ENCODE data around the gene ASAP2.
"Not testable (repeated sequence)": the region's sequence is repeated elsewhere in the genome, so short reads cannot be mapped to it uniquely, and the experiment has no call there.

Gene ASAP2

DNA sequence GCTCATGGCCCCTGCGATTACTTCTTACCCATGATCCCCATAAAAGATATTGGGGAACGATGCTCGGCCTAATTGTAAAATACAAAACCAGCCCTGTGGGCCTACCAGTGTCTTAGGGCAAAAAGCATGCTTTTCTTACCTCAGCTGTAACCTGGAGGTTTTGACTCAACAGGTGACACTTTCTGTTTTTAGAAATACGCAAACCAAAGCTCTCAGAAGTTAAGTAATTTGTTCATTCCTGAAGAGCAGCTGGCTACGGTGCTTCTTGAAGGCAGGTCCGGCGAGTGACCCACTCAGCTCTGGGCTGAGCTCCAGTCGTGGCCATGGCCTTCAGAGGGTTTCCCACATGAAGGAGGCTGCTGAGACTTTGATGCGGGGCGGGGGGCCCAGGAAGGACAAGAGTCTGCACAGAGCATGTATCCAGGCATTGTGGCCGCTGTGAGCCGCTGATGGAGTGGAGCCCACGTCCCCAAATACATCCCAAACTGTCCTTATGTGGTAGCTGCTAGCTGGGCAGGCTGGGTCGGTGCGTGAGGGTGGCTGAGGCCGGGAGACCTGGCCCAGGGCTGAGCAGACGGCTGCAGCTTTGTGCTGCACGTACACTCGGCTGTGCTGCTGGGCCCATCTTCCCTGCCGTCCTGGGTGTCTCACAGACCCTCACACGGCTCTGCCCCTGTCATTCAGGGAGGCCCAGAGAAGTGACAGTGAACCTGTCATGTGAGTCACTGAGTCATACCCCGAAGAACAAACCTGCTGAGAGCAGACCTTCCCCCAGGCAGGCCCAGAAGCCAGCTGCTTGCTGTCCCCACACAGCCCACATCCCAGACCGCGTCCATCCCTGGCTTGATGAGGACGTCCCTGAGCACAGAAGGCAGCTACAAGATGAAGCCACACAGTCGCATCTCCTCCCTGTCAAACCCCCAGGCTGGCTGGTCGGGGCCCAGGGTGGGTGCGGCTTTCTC is 182.6 kb downstream of the ASAP2 start:
- DNase-seq: no peak

DNA sequence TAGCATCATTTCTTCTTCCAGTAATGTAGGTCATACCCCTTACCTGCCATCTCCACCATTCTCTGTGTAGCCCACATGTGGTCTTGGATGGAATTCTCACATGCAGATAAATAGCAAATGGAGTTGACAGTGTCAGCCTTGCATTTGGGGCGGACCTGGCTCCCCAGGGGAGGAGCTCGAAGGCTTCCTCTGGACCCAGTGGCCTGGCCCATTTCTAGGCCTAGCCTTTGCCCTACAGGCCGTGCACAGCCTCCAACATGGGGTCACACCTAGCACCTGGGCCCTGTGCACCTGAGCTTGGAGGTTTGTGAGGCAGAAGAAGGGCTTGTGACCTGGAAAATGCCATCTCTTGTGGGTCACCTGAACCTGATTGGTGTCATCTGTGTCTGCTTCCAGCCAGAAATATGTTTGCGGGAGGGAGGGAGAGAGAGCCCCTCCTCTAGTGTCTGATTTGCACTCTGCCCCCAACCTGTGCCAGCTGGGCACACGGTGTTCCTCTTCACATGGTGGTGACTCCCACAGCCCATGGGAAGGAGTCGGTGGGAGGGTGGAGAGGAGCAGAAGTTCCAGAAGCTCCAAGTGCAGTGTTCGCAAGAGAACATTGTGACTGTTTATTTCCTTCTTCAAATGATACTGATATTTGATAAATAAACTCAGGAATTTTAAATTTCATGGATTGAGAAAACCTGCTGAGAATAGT is 183.7 kb downstream of the ASAP2 start:
- DNase-seq: no peak

- DNase-seq: no peak
Measured at GRCh38 chr2:9390991-9391390, 184.4 kb downstream of the ASAP2 start.

DNA sequence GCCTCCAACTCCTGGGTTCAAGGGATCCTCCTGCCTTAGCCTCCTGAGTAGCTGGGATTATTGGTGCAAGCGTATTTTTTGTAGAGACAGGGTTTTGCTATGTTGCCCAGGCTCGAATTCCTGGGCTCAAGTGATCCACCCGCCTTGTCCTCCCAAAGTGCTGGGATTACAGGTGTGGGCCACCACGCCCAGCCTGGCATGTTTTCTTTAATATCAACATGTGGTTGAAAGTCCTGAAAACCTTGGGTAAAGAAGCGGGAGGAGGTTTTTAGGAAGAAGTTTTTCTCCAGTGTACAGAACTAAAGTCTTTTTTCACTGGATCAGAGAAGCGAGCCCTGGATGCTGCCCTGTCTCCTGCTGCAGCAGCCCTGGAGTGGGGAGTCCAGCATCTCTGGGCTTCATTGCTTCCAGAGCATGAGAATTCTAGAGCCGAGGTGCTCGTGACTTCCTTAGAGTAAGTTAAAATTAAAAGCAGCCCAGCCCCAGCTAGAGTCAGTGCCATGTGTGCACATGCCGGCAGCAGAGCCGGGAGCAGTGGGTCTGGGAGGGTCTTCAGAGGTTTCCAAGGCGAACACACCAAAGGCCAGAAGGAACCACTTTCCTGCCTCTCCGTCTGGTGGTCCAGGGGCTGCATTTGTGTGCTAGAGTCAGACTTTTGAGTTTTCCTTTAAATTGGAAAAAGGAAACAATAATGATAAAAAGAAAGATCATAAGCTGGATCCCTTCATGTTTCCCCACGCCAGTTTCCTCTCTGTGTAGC is 185.5 kb downstream of the ASAP2 start:
- no peak for DNase-seq

GRCh38 chr2:9392898-9393765 is 186.5 kb downstream of the ASAP2 start:
- DNase-seq: no peak

DNA sequence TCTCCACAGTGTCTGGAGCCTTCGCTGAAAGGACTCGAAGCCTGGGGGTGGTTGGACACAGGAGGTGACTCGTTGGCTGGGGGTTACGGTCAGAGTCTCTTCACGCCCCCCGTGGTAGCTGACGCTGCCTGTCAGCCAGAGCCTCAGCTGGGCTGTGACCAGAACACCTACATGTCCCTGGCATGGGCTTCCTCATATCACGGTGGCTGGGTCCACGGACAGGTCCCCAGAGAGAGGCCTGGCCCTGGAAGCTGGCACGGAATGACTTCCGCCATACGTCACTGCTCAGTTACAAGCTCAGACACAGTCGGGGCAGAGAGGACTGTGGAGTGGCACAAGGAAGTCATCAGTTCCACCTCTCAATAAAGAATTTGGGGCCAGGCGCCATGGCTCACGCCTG is 188.2 kb downstream of the ASAP2 start:
- DNase-seq: no peak

DNA sequence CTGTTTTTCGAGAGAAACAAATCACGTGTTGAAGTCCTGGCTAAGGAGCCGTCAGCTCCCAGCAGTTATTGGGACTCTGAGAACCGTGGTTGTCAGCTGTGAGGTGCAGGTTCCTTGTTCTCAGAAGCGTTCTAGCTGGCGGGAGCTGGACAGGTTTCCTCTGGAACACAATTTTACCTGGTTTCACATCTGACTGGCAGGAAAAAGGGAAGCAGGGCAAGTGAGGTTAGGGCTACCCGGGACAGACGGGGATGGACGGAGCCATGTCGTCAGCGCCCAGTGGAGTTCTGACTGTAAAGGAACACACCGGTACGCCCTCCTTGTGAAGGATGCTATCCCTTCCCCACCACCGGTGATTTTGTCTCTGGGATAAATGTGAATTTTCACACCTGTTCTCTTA is 190.6 kb downstream of the ASAP2 start:
- DNase-seq: no peak

GRCh38 chr2:9398251-9398650 is 191.6 kb downstream of the ASAP2 start:
- not testable (repeated sequence) for DNase-seq

DNA sequence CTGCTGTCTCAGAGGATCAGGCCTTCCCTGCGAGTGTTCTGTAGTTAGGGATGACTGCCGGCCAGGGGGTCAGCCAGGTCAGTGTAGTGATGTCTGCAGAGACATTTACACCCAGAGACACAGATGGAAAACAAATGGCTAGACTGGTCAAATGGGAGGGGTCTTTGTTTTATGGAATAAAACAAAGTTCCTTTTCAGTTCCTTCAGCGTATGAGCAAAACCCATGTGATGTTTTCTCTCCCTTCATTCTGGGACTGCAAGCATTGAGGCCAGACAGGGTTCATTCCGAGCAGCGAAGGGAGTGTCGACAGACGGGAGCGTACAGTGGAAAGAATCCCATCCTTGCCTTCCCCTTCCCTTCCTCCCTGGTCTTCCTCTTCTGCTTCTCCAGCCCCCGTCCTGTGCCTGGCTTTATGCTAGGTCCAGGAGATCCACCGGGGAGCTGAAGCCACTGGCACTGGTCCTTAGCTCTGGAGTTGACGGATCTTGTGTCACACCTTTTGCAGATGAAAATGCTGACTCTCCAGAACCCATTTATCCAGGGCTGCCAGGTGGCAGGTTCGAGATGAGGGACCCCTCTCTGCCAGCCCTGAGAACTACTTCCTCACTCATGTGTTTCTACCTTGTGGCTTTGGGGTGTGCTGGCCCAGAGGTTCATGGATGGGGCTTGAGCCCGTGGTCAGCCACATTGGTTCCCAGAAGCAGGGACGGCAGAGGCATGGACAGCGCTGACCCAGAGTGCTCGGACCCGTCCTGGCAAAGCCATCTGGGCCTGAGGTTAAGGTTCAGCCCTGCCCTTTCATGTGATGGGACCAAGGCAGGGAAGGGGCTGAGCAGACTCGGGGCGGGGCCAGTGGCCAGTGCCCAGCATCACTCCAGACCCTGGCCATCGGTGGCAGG is 192.5 kb downstream of the ASAP2 start:
- DNase-seq: no peak

DNA sequence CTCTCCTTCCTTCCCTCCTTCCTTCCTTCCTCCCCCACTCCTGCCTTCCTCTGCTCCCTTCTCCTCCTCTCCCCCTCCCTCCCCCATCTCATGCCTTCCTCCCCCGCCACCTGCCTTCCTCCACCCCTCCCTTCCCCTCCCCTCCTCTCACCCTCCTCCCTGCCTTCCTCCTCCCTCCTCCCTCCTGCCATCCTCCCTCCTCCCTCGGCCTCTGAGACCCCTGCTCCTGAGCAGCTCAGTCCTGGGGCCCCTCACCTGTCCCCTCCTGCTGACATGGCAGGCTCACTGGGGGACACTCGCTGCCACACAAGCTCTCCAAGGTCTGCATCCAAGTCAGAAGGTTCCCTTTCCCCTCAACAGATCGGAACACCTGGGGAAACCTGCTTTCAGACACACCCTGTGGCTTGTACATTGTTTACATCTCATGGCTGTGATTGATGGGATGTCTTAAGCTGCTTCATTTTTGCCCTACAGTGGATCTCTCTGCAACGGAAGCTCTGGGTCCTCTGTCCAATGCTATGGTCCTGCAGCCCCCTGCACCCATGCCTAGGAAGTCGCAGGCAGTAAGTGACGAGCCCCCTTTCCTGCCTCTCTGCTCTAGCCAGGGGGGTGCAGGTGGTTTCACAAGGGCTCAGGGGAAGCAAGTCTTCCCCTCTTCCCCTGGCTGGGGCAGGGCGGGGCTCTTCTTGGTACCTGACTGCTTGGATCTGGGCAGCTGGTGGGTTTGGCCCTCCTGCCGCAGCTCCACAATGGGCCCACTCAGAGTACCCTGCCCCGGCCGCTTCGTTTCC is 193.9 kb downstream of the ASAP2 start:
- DNase-seq: no peak

- DNase-seq: no peak
Measured at GRCh38 chr2:9401059-9401547, 194.5 kb downstream of the ASAP2 start.

DNA sequence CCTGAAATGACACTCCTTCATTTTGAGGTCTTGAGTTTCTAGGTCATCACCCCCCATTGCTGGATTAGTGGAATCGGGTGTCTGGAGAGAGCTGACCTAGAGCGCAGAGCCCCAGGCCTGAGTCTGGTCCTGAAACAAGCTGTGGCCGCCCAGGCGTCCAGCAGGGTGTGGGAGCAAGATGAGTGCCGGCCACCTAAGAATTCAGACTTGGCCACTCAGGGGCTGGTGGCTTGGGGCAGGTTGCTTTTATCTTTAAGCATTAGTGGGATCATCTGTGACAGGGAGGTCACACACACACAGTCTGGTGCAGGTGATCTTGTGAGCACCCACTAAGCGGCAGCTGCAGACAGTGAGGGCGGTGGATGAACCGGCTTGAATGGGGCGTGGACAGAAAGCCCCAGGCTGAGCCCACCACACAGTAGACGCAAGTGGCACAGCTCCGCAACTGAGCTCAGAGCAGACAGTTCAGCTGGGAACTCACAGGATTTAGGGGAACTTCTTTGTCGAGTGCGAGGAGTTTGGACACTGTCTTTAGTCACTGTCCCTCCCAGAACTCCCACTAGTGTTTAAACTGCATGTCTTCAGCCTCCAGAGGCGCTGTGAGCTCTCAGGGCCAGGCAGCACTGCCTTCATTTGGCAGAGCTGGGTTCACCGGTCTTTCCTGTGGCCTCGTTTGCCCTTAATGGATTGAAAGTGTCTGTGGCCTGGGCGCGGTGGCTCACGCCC is 195.2 kb downstream of the ASAP2 start:
- no peak for DNase-seq

DNA sequence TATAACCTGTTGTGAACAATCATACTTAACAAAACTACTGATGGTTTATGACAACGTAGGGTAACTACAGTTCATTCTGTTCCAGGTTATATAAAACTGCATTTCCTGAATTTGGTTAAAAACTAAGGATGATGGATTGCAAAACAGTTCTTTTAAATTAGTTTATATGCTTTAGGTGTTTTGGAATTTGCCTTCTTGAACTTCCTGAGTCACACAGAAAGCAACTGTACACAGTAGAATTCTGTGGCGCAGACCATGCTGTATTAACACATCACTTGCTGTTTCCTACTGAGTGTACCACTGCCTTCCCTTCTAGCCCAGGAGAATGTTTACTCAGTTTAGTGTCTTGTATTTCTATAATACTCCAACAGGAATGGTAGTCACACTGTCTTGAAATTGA is 197.3 kb downstream of the ASAP2 start:
- DNase-seq: no peak

- DNase-seq: no peak
Measured at GRCh38 chr2:9404451-9404850, 197.8 kb downstream of the ASAP2 start.

DNA sequence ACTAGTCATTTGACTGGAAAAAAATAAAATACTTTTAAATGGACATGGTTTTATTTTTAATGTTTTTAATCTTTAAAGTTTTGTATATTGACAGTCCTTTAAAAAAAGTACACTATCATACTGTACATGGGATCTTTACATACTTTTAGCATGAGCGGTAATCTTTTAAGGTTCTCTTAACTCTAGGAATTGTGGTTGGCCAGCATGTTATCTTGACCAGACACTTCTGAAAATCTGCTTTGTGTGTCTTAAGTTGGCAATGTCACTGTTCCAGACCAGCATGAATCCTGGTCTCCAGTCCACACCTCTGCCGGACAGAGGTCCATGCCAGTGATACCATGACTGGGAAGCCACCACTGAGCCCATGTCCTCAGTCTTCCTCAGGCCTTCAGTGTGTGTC is 199.0 kb downstream of the ASAP2 start:
- no peak for DNase-seq

DNA sequence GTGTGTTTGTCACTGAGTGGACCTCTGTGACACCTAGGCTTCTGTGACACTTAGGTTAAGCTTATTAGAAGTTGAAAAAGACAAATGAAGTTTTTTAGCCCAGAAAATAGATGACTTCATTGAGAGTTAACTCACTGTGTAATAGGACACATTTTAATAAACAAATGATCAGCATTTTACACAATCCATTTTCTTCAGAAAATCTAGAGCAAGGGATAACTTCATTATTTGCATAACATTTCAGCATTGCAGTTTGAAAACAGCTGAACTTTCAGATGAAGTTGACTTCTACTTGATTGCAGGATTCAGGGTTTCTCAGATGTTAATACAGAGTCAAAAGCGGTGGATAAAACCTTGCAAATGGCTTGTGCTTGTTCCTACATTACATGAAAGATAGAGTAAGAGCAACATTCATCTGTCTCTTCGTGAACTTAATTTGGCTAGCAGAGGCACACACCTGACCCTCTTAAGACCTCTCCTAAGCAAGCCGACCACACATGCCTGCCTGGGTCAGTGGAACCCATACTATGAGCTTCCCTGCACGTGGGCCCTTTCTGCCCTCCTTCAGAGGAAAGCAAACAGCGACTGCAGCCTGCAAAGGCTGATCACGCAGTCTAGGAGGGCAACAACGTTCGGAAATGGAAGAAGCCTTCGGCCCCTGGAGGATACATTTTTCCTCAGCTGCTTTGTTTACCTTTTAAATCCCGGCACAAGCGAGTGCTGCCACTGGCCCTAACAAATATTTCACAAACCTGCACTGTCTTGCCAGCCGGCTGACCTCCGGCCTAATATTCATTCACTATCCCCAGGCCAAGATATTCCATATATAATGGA is 200.1 kb downstream of the ASAP2 start:
- no peak for DNase-seq

DNA sequence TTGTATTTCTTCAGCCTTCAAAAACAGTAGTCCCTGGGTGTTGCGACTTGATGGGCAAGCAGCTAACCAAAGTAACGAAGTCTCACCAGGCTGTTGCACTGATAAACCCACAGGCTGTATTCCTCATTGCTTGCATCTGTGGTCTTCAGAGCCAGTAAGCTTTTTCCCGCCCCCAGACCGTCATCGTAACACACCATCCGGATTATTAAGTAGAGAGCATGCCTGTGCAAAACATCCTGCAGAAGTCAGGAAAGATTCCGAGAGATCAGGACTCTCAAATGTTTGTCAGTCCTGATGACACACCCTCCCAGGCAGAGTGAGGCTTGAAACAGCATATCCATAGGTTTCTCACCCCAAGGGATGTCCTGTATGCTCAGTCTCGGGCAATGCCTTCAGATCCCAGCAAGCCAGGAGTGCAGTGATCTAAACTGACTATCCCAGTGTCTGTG is 200.8 kb downstream of the ASAP2 start:
- DNase-seq: no peak

DNA sequence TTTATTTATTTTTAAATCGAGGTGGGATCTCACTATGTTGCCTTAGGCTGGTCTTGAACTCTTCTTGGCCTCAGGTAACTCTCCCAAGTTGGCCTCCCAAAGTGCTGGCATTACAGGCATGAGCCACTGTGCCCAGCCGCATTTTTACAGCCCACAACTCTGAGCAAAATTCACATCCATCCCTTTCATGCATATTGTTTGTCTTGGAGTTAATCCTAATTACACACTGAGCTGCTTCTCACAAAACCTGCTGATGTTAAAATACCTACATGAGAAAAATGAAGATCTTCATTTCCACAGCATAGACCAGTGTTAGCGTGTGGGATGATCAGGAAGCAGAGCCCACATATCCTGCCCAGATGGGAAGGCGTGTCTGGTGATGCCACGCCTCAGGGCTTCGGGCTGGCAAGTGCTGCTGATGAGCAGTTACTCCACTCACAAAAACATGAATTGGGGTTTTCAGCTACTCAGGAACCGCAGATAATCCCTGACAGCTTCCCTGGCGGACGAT is 202.1 kb downstream of the ASAP2 start:
- no peak for DNase-seq

Measured in activated CD4-positive, alpha-beta T cell treated with anti-CD3 and anti-CD28 coated beads for 48 hours (primary cell).